GM19043 (cell line): Measurements from ENCODE around the gene ALDOC.

ENCODE experiments used
- ATAC-seq: cut with Tn5 transposase; IDR thresholded peaks from one replicate; pipeline ENCODE4 v1.9.1; 2021; ENCODE audit warnings: low read depth; ENCODE audit not compliant: unreplicated experiment

The ALDOC gene

DNA sequence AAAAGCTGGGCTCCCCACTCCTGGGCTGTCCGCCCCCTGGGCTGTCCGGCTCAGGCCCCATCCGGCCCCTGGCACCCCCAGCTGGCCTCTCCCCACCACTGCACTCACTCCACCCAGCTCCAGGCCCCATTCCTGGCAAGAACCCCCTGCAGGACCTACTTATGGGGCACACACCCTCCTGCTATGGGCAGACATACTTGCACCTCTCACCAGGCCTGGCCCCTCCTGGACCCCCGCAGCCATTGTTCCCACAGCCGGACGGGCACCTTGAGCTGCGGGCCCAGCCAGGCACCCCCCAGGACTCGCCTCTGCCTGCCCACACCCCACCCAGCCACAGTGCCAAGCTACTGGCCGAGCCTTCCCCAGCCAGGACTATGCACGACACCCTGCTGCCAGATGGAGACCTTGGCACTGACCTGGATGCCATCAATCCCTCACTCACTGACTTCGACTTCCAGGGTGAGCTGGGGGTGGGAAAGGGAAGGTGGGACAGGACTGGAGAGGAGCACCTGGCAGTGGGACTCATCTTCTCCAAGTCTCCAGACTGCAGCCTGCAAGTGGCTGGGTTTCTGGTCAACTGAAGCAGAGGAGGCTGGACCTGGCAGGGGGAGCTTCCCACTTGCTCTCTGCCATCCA, 41.8 kb downstream of the ALDOC start:
- ATAC-seq: no peak

DNA sequence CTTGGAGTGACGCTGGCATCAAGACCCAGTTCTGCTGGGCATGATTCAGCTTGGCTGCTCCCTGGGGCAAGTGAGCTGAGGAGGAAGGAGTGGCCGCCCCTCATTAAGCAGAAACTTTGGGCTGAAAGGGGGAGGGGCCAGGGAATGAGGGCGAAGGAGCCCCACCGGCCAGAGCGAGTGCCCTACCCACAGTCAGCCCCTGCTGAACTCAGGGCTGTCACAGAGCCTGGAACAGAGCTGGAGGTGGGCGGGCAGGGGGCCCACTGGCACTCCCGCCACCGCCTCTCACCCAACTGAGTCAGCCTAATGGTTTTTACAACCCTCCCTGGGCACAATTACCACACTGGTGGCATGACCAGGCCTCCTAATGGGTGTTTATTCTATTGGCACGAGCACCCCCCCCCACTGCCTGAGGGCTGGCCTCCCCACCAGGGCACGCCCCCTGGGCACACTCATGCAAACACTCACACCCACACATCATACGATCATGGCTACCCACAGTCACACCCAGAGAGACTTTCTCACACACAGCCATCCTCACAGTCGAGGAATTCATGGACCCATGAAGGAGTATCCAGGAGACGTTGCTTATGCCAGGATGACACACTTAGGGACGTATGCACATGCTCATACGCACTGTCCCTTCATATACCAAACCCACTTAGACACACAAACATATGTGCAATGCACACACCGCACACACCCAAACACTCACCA, 43.4 kb downstream of the ALDOC start:
- no peak for ATAC-seq

DNA sequence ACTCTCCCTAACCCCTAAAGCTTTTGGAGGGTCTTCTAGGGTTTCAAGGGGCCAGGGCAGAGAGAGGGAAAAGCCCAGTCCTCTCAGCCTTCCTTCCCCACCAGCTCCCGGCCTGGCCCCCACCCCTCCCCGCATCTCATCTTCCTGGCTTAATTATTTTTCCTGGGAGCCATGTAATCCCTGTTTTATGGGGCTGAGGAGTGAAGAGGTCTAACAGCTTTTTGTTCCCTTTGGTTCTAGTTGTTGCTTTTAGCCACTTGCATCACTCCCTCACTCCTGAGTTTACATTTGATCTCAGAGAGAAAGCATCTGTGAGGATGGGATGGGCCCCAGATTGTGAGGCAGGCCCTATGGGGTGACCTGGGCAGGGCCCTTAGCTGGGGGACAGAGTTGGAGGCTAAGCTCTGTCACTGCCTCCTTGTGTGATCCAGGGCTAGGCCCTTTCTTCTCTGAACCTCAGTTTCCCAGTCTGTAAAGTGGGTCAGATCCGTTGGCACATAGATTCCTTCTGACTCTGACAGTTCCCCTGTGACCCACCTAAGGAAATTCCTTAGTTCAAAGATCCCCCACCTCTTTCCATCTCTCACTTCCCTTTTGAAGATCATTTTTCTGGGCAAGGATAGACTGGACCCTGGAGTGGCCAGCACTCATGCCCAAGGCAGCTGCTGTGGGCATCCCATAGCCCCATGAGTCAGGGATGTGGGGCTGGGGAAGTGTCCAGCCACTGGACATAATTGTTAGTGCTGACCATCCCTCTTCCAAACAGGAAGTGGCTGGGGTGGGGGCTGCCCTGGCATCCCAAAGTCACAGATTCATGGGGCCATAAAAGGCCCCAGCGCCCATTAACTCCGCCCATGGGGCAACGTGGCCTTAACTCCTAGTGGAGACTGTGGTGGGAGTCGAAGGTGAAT, 44.4 kb downstream of the ALDOC start:
- no peak for ATAC-seq

DNA sequence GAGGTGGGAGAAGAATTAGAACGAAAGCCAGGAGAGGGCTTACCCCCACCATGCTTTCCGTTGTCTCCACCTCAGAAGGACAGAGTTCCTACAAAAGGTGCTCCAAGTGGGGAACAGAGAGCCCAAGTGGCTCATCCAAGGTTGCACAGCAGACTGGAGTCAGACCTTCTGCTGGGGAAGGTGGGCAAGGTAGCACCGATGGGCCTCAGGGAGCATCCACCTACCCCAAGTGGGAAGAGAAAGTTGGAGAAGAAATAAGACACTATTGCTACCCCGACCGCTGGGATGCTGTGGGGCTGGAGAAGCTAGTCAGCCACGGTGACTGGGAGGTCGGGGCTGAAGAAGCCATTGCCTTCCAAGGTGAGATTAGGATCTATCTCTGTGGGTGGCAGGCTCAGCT, 45.8 kb downstream of the ALDOC start:
- no peak for ATAC-seq

DNA sequence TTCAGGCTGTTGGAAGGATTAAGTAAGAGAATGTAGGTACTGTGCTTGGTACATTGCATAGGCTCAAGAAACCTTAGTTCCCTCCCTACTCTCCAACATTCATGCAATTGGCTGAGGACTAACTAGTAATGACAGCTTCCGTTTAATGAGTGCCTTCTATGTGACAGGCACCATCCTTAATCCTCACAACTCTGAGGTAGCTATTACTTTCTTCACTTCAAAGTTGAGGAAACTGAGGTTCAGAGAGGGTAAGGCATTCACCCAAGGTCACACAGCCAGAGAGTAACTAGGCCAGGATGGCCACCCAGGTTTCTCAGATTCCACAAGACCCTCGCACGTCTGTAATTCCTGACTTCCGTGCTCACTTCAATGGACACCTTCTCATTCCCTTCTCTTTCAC, 46.4 kb downstream of the ALDOC start:
- no peak for ATAC-seq

DNA sequence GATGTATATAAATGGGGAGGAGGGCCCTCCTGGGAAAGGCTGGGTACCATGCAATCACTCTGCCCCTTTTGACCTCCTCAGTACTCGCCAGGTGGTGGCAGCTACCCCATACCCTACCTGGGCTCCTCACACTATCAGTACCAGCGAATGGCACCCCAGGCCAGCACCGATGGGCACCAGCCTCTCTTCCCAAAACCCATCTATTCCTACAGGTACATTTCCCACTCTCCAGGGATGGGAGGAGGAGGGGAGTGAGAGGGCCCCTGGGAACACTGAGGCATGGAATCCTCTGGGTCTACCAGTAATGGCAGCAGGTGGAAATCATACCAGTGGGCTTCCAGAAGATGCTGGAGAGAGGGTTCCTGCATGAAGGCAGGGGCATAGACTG, 47.7 kb downstream of the ALDOC start:
- no peak for ATAC-seq

DNA sequence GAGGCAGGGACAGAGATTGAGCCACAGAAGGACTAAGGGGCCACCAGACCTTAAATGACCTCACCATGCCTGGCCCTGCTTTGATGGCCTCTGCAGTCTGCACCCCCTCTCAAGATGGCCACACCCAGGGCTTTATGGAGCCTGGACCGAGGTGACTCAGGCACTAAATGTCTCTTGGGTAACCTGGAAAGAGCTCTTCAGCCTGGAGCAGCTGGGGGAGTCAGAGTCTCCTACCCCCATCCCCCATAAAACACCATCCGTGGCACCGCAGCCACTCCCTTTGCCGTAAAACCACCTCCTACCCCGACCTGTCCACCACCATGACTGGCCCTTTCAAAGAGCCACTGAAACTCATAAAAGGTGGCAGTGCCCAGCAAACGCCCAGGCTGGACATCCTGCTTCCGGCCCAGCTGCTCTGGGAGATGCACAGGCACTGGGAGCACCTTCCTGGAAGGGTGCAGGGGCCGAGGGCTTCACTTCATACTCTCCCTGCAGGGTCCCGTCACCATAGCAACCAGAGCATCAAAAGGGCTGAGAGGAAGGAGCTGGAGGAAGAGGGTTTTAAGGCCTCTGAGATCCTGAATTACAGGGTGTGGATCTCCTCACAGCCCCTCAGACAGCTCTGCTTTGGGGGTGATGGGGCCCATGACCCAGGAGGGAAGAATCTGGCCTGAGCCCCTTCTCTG, 48.2 kb downstream of the ALDOC start:
- ATAC-seq: no peak

DNA sequence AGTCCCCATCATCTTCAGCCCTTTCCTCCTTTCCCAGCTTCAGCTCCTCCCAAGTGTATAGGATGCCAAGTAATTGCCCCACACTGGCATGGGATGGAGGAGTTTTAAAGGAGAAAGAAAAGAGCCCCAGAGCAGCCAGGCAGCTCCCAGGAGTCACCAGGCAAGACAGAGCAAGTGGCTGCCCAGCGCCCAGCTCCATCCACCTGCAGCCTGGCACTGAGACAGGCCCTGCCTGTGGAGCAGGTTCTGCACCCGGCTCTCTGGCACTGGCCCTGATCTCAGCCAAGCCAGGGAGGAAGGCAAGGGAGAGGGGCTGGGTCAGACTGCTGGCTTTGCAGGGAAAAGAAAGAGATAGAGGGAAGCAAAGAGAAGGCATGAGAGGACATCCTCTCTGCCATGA, 48.8 kb downstream of the ALDOC start:
- no peak for ATAC-seq

DNA sequence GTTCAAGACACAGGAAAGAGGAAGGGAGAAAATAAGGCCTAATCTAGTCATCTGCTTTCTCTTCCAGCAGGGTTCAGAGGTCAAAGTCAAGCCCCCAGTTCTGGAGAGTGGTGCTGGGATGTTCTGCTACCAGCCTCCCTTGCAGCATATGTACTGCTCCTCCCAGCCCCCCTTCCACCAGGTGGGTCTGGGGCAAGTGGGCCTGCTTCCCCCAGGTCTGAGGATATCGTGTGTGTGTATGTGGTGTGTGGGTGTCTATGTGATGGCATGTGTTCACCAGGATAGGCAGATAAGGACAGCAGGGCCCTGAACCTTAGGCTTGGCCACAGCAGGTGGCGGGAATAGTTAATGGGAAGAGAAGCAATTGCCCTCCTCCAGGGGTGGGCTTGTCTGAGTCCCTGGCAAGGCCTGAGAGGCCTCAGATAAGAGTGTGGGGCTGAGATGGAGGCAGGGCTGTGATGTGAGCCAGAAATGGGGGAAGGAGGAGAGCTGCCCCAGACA, 49.5 kb downstream of the ALDOC start:
- no peak for ATAC-seq

DNA sequence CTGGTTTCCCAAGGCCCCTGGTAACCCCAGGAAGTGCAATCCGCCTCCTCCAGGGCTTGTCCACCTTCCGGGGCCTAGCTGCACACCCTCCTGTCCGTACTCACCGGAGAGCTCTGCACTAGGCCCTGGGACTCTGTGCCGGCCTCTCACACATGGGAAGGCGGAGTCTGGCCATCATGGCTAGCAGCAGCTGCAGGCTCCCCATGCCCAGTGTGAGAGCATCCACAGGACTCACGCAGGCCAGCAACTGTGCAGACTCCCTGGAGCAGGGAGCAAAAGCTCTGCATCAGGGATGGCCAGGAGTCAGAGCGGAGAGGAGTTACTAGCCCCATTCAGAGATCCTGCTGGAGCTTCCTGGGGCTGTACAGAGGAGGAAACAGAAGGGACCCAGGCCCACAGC, 50.3 kb downstream of the ALDOC start:
- no peak for ATAC-seq

DNA sequence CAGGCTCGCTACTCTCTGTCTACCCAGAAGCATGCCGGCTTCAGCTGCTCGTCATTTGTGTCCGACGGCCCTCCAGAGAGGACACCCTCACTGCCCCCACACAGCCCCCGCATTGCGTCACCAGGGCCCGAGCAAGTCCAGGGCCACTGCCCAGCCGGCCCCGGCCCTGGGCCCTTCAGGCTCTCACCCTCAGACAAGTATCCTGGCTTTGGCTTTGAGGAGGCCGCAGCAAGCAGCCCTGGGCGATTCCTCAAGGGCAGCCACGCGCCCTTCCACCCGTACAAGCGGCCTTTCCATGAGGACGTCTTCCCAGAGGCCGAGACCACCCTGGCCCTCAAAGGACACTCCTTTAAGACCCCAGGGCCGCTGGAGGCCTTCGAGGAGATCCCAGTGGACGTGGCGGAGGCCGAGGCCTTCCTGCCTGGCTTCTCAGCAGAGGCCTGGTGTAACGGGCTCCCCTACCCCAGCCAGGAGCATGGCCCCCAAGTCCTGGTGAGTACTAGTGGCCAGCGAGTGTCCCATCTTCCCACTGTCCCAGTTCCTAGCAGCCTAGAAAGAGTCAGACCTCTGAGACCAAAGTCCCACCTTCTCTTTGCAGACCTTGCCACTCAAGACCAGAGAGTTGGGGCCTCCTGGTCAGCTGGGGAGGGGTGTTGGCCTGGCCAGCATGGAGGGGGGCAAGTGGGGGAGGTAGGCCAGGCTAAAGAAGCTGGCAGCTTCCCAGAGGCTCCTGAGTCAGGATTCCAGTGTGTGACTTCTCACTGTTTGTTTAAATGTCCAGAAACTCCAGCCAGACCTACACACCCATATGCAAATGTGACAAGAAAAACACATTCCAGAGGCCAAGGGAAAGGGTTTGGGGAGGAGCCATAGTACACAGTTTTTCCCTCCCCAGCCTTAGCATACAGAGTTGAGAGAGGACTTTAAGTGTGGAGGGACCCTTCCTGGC, 51.9 kb downstream of the ALDOC start:
- no peak for ATAC-seq

DNA sequence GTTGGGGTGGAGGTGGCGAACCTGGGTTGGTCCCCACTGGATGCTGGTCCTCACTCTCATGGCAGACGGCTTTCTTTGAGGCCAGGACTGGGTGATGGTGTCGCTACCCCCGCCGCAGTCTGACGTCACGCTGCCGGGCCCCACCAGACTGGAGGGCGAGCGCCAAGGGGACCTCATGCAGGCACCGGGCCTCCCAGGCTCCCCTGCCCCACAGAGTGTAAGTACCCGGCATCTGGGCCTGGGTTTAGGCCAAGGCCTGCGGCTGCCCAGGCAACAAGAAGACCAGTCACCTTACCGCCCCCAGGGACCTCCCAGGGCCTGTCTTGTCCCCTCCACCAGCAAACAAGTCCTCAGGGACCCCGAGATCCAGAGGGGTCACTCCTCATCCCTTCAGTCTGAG, 52.8 kb downstream of the ALDOC start:
- no peak for ATAC-seq

DNA sequence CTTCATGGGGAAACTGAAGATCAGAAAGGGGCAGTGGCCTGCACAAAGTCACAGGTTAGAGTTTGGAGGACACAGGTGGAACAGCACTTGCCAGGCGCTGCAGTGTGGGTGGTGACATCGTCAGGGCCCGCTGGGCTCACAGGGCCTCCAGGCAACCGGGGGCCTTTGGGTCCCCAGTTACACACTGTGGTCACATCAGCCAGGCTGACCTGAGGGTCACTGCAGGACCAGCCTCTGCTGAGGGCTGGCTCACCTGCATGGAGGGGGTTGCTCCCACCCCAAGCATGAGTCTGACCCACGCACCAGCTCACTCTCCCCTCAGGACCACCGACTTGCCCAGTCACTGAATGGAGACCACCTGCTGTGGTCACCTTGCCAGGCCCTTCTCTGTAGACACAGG, 53.5 kb downstream of the ALDOC start:
- no peak for ATAC-seq
